K562 (cell line): ENCODE results near the gene GLYATL1. TPM values are rescaled to one million over a fixed set of nuclear protein-coding genes. Genes with fewer than 3 reads are reported as not detected.

Experiments used
- ATAC-seq: fragments of 200-7000 bp; cut with Tn5 transposase; 3 replicates; pipeline ENCODE4 v1.9.1; 2020; ENCODE audit warnings: moderate library complexity
- BruUV-seq: library from RNA; stranded (reverse); fragments of 400-500 nt; replicated peaks from 2 replicates; lab custom pipeline; 2021; lab: Mats Ljungman, UMichigan
- CTCF ChIA-PET: fragments of 300-600 bp; formaldehyde crosslinking; extraction: SDS; loops from one replicate; lab custom pipeline; 2021; ENCODE audit warnings: low intra/inter-chr PET ratio; lab: Yijun Ruan, JAX
- POLR2A ChIA-PET: fragments of 300-600, 350-650 bp; sonication (Branson Sonifier 250); formaldehyde crosslinking; extraction: SDS; loops from one replicate; lab custom pipeline; 2021; ENCODE audit warnings: antibody characterized with exemption, inconsistent platforms; lab: Yijun Ruan, JAX
- DNase-seq, 4 experiments: peaks; one replicate each; pipeline versions ENCODE4 v3.0.0 to v3.0.0-alpha.2; 2011 to 2018; ENCODE audit warnings: low spot score in 3 of 4, mixed read lengths in 3 of 4; ENCODE audit errors: extremely low read depth in 1 of 4
- FAIRE-seq: peaks from 2 replicates; lab custom pipeline; 2011; peaks lifted over from hg19 to GRCh38; lab: Jason Lieb, UNC
- H2AFZ ChIP-seq: 2 replicates; pipeline ENCODE4 v1.6.0; 2011; ENCODE audit warnings: low read depth, low read length, control low read depth, inconsistent platforms
- H3K27ac ChIP-seq: fragments of 200-600 bp; 3 replicates; pipeline ENCODE4 v1.8.0; 2011; ENCODE audit warnings: low read depth, mild to moderate bottlenecking, control low read depth, inconsistent platforms, low read length, moderate library complexity, mixed read lengths; ENCODE audit errors: extremely low read depth
- H3K27me3 ChIP-seq, 2 experiments: fragments of 300-600 bp in 1 of 2; 2 replicates in 1 of 2; 3 replicates in 1 of 2; pipeline versions ENCODE4 v1.6.0 to v1.8.0; 2011; ENCODE audit warnings: inconsistent platforms in 2 of 2, low read length in 2 of 2, mild to moderate bottlenecking in 1 of 2, mixed read lengths in 1 of 2, moderate library complexity in 1 of 2; ENCODE audit not compliant: control insufficient read depth in 2 of 2, insufficient read depth in 2 of 2
- H3K36me3 ChIP-seq: fragments of 300-600 bp; 3 replicates; pipeline ENCODE4 v1.8.0; 2011; ENCODE audit warnings: mild to moderate bottlenecking, low read length, inconsistent platforms; ENCODE audit not compliant: control insufficient read depth, insufficient read depth
- H3K4me1 ChIP-seq, 2 experiments: fragments of 200-600 bp in 1 of 2; replicated peaks in 1 of 2; 2 replicates in 1 of 2; 3 replicates in 1 of 2; pipeline versions ENCODE4 v1.5.1 to v1.8.0; 2011; ENCODE audit warnings: inconsistent platforms in 2 of 2, low read length in 2 of 2, mild to moderate bottlenecking in 1 of 2, mixed read lengths in 1 of 2, moderate library complexity in 1 of 2; ENCODE audit not compliant: control insufficient read depth in 2 of 2, insufficient read depth in 2 of 2
- H3K4me2 ChIP-seq: 2 replicates; pipeline ENCODE4 v1.6.1; 2011; ENCODE audit warnings: low read length, control low read depth, inconsistent platforms, mixed read lengths; ENCODE audit not compliant: insufficient read depth
- H3K4me3 ChIP-seq: fragments of 200-600 bp; sonication (generic), shearing (Covaris generic); 2 replicates; pipeline ENCODE4 v1.5.1; 2016; ENCODE audit warnings: control low read depth, inconsistent platforms
- H3K79me2 ChIP-seq: fragments of 200-600 bp; 3 replicates; pipeline ENCODE4 v1.8.0; 2011; ENCODE audit warnings: low read length, inconsistent platforms; ENCODE audit not compliant: control insufficient read depth, insufficient read depth
- H3K9ac ChIP-seq, 2 experiments: 2 replicates each; pipeline versions ENCODE4 v1.6.0 to v1.6.1; 2011; ENCODE audit warnings: low read depth in 2 of 2, low read length in 2 of 2, control low read depth in 1 of 2, inconsistent platforms in 1 of 2, mild to moderate bottlenecking in 1 of 2, mixed read lengths in 1 of 2; ENCODE audit not compliant: insufficient read depth in 1 of 2
- H3K9me1 ChIP-seq: one replicate; pipeline ENCODE4 v1.6.0; 2011; ENCODE audit warnings: inconsistent platforms, mild to moderate bottlenecking, low read length, moderate library complexity; ENCODE audit not compliant: control insufficient read depth, insufficient read depth
- H3K9me3 ChIP-seq: replicated peaks from 2 replicates; pipeline ENCODE4 v1.5.1; 2011; ENCODE audit warnings: low read depth, low read length, inconsistent platforms; ENCODE audit not compliant: control insufficient read depth, insufficient read depth
- H4K20me1 ChIP-seq: replicated peaks from 2 replicates; pipeline ENCODE4 v1.6.1; 2011; ENCODE audit warnings: low read length, inconsistent platforms, mixed read lengths; ENCODE audit not compliant: control insufficient read depth, insufficient read depth
- ARHGAP35 ChIP-seq: fragments of 450-650 bp; IDR thresholded peaks from 2 replicates; pipeline ENCODE4 v1.6.1; 2018; ENCODE audit not compliant: partially characterized antibody
- BHLHE40 ChIP-seq: IDR thresholded peaks from 2 replicates; pipeline ENCODE4 v1.6.1; 2011; ENCODE audit warnings: low read length, improper control_type of control experiment
- CBX5 ChIP-seq: IDR thresholded peaks from 2 replicates; pipeline ENCODE4 v1.6.1; 2014; ENCODE audit warnings: low read depth, borderline replicate concordance
- FOSL1 ChIP-seq: fragments of 200-800 bp; sonication (Bioruptor generic); conservative IDR thresholded peaks from 2 replicates; pipeline ENCODE4 v1.6.1; 2016; ENCODE audit warnings: missing genetic modification characterization, missing compliant biosample characterization
- GATA2 ChIP-seq: sonication (generic); formaldehyde crosslinking; IDR thresholded peaks from 2 replicates; pipeline ENCODE4 v1.4.0; 2020; ENCODE audit warnings: mild to moderate bottlenecking, missing genetic modification reagents
- HCFC1 ChIP-seq: IDR thresholded peaks from 2 replicates; pipeline ENCODE4 v1.6.1; 2012; ENCODE audit warnings: low read depth, low read length, improper control_type of control experiment
- MAFG ChIP-seq: fragments of 450-650 bp; conservative IDR thresholded peaks from 2 replicates; pipeline ENCODE4 v1.6.1; 2016; ENCODE audit warnings: missing genetic modification characterization, missing compliant biosample characterization
- NFATC3 ChIP-seq: fragments of 450-650 bp; IDR thresholded peaks from 2 replicates; pipeline ENCODE4 v1.6.1; 2017; ENCODE audit warnings: mild to moderate bottlenecking
- SAP30 ChIP-seq: fragments of 200-600 bp; sonication (generic); IDR thresholded peaks from 2 replicates; pipeline ENCODE4 v1.6.1; 2012; ENCODE audit warnings: borderline replicate concordance, low read depth, mild to moderate bottlenecking, moderate library complexity, low read length, control low read depth, inconsistent platforms; ENCODE audit not compliant: insufficient read depth, poor library complexity, severe bottlenecking
- ZC3H11A ChIP-seq: IDR thresholded peaks from 2 replicates; pipeline ENCODE4 v1.6.1; 2012; ENCODE audit warnings: low read depth, low read length, improper control_type of control experiment
- ZNF561 ChIP-seq: fragments of 450-650 bp; formaldehyde crosslinking; conservative IDR thresholded peaks from 2 replicates; pipeline ENCODE4 v1.4.0; 2020; ENCODE audit warnings: mild to moderate bottlenecking, moderate library complexity
- WGBS: fragments of 100-300 bp; shearing (Covaris generic); methylation state at CpG from one replicate; pipeline ENCODE4 v1.1.6; 2016; ENCODE audit warnings: low coverage, mixed read lengths; ENCODE audit not compliant: insufficient coverage; ENCODE audit errors: missing lambda C conversion rate; 5-methylcytosine and 5-hydroxymethylcytosine counted together
- in situ Hi-C: fragments of 300-500 bp; cut with MboI; formaldehyde crosslinking; loops from 4 replicates; pipeline ENCODE4 v1.15.0; 2018; ENCODE audit warnings: inconsistent platforms, mixed read lengths
- intact Hi-C: fragments of 100-400 bp; cut with micrococcal nuclease; formaldehyde crosslinking; loops from 2 replicates; pipeline ENCODE4 v1.14.2; 2022
- polyA plus RNA-seq, 8 experiments: library from polyadenylated mRNA; depleted of rRNA in 4 of 8; stranded (reverse) in 5 of 8; unstranded in 3 of 8; fragments of >200 nt; fragmentation: Nextera tagmentation in 2 of 8; fragmentation: Illumina TruSeq in 1 of 8; extraction: Ambion mirVana in 2 of 8; extraction: Trizol in 1 of 8; gene quantifications; 2 replicates each; pipeline versions ENCODE4 v1.2.1 to v1.2.3, GENCODE V29; 2011 to 2014; ENCODE audit warnings: inconsistent platforms in 1 of 8, missing spikeins in 1 of 8
- total RNA-seq, 7 experiments: library from RNA; depleted of rRNA in 6 of 7; stranded (reverse); fragments of >200 nt in 6 of 7; fragmentation: Illumina TruSeq in 2 of 7; extraction: Trizol in 2 of 7; gene quantifications; 2 replicates each; pipeline versions ENCODE4 v1.2.1 to v1.2.3, GENCODE V29; 2011 to 2021; ENCODE audit warnings: low replicate concordance in 1 of 7
- TF ChIP-seq, protein P1 (sequence below): fragments of 250-450 bp; sonication (Bioruptor Pico); IDR thresholded peaks from 2 replicates; pipeline ENCODE4 v1.5.0; 2020; ENCODE audit warnings: mild to moderate bottlenecking, borderline replicate concordance
- TF ChIP-seq, protein P2 (sequence below): fragments of 450-650 bp; IDR thresholded peaks from 2 replicates; pipeline ENCODE4 v1.6.1; 2017; ENCODE audit warnings: antibody characterized with exemption, mild to moderate bottlenecking
- TF ChIP-seq, protein P3 (sequence below): fragments of 450-650 bp; formaldehyde crosslinking; IDR thresholded peaks from 2 replicates; pipeline ENCODE4 v1.4.0; 2020; ENCODE audit warnings: mild to moderate bottlenecking, moderate library complexity

The GLYATL1 gene
- total and polyA plus RNA-seq, 9 of the 15 experiments (the other 6 are each of a cell fraction or from before 2014, with no cell fraction given): not detected

DNA sequence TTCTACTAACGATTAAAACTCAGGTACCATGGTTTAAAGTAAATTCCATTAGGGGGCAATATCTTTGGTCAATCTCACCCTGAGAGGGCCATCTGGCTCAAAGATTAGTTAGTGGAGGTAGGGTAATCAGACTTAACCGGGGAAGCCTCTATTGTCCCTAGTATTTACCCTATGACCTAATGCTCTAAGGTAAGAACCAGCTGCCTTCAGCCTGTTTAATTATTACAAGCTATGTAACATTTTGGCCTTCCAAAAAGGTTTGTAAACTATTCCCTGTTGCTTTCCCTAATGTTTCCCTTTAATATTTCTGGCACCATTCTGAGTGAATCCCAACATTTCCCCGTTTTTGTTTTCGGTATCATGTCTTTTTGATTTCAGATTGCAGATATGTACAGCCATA, 15.1 kb upstream of the GLYATL1 start:
- H3K9me3 ChIP-seq: no peaks in the 10 kb centered on the region
- 0% methylated on average over 4 of the region's 4 CpGs for WGBS
- H3K79me2 ChIP-seq: no peaks in the 10 kb centered on the region
- DNase-seq: no peak
- TF ChIP-seq, protein P1, sequence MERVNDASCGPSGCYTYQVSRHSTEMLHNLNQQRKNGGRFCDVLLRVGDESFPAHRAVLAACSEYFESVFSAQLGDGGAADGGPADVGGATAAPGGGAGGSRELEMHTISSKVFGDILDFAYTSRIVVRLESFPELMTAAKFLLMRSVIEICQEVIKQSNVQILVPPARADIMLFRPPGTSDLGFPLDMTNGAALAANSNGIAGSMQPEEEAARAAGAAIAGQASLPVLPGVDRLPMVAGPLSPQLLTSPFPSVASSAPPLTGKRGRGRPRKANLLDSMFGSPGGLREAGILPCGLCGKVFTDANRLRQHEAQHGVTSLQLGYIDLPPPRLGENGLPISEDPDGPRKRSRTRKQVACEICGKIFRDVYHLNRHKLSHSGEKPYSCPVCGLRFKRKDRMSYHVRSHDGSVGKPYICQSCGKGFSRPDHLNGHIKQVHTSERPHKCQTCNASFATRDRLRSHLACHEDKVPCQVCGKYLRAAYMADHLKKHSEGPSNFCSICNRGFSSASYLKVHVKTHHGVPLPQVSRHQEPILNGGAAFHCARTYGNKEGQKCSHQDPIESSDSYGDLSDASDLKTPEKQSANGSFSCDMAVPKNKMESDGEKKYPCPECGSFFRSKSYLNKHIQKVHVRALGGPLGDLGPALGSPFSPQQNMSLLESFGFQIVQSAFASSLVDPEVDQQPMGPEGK (CRISPR knock-in tag): no peak
- TF ChIP-seq GATA2 (CRISPR knock-in tag) (no peak), HCFC1 (no peak), ARHGAP35 (no peak), MAFG (no peak), SAP30 (no peak), FOSL1 (no peak), NFATC3 (no peak), ZNF561 (no peak), ZC3H11A (no peak), BHLHE40 (no peak), CBX5 (no peak)
- TF ChIP-seq, protein P2, sequence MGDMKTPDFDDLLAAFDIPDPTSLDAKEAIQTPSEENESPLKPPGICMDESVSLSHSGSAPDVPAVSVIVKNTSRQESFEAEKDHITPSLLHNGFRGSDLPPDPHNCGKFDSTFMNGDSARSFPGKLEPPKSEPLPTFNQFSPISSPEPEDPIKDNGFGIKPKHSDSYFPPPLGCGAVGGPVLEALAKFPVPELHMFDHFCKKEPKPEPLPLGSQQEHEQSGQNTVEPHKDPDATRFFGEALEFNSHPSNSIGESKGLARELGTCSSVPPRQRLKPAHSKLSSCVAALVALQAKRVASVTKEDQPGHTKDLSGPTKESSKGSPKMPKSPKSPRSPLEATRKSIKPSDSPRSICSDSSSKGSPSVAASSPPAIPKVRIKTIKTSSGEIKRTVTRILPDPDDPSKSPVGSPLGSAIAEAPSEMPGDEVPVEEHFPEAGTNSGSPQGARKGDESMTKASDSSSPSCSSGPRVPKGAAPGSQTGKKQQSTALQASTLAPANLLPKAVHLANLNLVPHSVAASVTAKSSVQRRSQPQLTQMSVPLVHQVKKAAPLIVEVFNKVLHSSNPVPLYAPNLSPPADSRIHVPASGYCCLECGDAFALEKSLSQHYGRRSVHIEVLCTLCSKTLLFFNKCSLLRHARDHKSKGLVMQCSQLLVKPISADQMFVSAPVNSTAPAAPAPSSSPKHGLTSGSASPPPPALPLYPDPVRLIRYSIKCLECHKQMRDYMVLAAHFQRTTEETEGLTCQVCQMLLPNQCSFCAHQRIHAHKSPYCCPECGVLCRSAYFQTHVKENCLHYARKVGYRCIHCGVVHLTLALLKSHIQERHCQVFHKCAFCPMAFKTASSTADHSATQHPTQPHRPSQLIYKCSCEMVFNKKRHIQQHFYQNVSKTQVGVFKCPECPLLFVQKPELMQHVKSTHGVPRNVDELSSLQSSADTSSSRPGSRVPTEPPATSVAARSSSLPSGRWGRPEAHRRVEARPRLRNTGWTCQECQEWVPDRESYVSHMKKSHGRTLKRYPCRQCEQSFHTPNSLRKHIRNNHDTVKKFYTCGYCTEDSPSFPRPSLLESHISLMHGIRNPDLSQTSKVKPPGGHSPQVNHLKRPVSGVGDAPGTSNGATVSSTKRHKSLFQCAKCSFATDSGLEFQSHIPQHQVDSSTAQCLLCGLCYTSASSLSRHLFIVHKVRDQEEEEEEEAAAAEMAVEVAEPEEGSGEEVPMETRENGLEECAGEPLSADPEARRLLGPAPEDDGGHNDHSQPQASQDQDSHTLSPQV: no peak
- TF ChIP-seq, protein P3, sequence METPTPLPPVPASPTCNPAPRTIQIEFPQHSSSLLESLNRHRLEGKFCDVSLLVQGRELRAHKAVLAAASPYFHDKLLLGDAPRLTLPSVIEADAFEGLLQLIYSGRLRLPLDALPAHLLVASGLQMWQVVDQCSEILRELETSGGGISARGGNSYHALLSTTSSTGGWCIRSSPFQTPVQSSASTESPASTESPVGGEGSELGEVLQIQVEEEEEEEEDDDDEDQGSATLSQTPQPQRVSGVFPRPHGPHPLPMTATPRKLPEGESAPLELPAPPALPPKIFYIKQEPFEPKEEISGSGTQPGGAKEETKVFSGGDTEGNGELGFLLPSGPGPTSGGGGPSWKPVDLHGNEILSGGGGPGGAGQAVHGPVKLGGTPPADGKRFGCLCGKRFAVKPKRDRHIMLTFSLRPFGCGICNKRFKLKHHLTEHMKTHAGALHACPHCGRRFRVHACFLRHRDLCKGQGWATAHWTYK (CRISPR knock-in tag): no peak
- TF ChIP-seq, all 486 proteins: peak for 0
- intact Hi-C loops (no loop called here), in situ Hi-C loops (no loop called here)
- H4K20me1 ChIP-seq: no peaks in the 10 kb centered on the region
- no peak overlapping the region for H3K4me3 ChIP-seq
- no peak for FAIRE-seq
- ATAC-seq: no peak
- CTCF ChIA-PET: no interaction called here
- BruUV-seq: no TSS peak
- H3K4me2 ChIP-seq: no peak overlapping the region
- H3K4me1 ChIP-seq: no peaks in the 10 kb centered on the region
- no peak overlapping the region for H3K9ac ChIP-seq
- no peaks in the 10 kb centered on the region for H3K27me3 ChIP-seq
- H3K9me1 ChIP-seq: no peaks in the 10 kb centered on the region
- no peaks in the 10 kb centered on the region for H3K36me3 ChIP-seq
- H2AFZ ChIP-seq: no peak overlapping the region
- POLR2A ChIA-PET: no interaction called here
- H3K27ac ChIP-seq: no peak overlapping the region
